ENCODE data around the gene LRATD1. TPM values are rescaled to one million over a fixed set of nuclear protein-coding genes. Genes with fewer than 3 reads are reported as not detected.
"Not testable (repeated sequence)": the region's sequence is repeated elsewhere in the genome, so short reads cannot be mapped to it uniquely, and the experiment has no call there.

LRATD1 gene
- total RNA-seq, 2 donors from 2014 or later = 3.1 to 10.5 TPM

DNA sequence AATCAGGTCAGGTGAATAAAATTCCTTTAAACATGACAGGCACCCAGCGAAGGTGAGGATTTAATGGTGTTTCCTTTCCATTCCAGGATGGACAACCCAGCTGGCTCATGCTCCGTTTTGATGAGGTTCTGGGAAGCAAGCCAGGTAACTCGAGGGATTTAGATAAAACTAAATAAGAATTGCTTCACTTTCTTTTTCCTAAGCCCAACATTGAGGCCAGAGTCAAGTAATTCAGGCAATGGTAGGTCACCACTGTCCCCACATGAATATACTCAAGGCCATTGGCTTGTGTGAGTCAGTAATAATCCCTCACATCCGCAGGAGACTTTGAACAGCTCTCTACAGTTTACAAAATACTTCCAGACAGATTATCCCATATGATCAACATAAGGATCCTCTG, 16.2 kb upstream of the LRATD1 start:
- no peaks in the 10 kb centered on the region for H3K27me3 ChIP-seq
- TF ChIP-seq, protein P1, sequence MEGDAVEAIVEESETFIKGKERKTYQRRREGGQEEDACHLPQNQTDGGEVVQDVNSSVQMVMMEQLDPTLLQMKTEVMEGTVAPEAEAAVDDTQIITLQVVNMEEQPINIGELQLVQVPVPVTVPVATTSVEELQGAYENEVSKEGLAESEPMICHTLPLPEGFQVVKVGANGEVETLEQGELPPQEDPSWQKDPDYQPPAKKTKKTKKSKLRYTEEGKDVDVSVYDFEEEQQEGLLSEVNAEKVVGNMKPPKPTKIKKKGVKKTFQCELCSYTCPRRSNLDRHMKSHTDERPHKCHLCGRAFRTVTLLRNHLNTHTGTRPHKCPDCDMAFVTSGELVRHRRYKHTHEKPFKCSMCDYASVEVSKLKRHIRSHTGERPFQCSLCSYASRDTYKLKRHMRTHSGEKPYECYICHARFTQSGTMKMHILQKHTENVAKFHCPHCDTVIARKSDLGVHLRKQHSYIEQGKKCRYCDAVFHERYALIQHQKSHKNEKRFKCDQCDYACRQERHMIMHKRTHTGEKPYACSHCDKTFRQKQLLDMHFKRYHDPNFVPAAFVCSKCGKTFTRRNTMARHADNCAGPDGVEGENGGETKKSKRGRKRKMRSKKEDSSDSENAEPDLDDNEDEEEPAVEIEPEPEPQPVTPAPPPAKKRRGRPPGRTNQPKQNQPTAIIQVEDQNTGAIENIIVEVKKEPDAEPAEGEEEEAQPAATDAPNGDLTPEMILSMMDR (IDR thresholded peaks at IDR 0.05) = no peak
- no peak for DNase-seq (ENCODE audit: low spot score)
- H3K27ac ChIP-seq = no peak overlapping the region
- no peaks in the 10 kb centered on the region for H3K4me1 ChIP-seq
- no peak overlapping the region for H3K4me3 ChIP-seq
- no peaks in the 10 kb centered on the region for H3K9me3 ChIP-seq
- no peaks in the 10 kb centered on the region for H3K36me3 ChIP-seq

DNA sequence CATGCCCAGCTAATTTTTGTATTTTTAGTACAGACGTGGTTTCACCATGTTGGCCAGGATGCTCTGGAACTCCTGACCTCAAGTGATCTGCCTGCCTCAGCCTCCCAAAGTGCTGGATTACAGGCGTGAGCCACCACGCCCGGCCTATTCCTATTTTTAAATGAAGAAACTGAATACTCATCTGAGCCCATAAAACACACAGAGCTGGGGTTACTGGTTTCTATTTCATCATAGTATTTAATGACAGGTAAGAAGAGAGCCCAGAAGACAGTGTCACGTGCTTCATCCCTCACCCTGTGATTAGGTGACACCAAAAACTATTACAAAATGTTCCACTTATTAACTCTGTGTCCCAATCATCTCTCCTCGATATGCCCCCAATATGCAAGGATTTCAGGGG, 15.6 kb upstream of the LRATD1 start:
- Histone ChIP-seq H3K4me3 (no peak overlapping the region), H3K36me3 (no peaks in the 10 kb centered on the region), H3K9me3 (no peaks in the 10 kb centered on the region), H3K4me1 (no peaks in the 10 kb centered on the region), H3K27ac (no peak overlapping the region), H3K27me3 (no peaks in the 10 kb centered on the region)
- no peak for DNase-seq (ENCODE audit: low spot score)
- TF ChIP-seq, protein P1 (IDR thresholded peaks at IDR 0.05) = no peak

- H3K9me3 ChIP-seq = no peaks in the 10 kb centered on the region
- DNase-seq (ENCODE audit: low spot score) = no peak
- no peaks in the 10 kb centered on the region for H3K27me3 ChIP-seq
- no peaks in the 10 kb centered on the region for H3K4me1 ChIP-seq
- TF ChIP-seq, protein P1 (IDR thresholded peaks at IDR 0.05) = no peak
- no peaks in the 10 kb centered on the region for H3K36me3 ChIP-seq
- H3K4me3 ChIP-seq = no peak overlapping the region
- H3K27ac ChIP-seq = no peak overlapping the region
Measured at GRCh38 chr2:14619441-14619840, 13.1 kb upstream of the LRATD1 start.

GRCh38 chr2:14621114-14621513, 11.4 kb upstream of the LRATD1 start:
- DNase-seq (ENCODE audit: low spot score) = no peak
- no peaks in the 10 kb centered on the region for H3K9me3 ChIP-seq
- H3K27me3 ChIP-seq = no peaks in the 10 kb centered on the region
- no peak overlapping the region for H3K27ac ChIP-seq
- no peaks in the 10 kb centered on the region for H3K36me3 ChIP-seq
- H3K4me1 ChIP-seq = no peaks in the 10 kb centered on the region
- no peak overlapping the region for H3K4me3 ChIP-seq
- TF ChIP-seq, protein P1 (IDR thresholded peaks at IDR 0.05) = no peak

DNA sequence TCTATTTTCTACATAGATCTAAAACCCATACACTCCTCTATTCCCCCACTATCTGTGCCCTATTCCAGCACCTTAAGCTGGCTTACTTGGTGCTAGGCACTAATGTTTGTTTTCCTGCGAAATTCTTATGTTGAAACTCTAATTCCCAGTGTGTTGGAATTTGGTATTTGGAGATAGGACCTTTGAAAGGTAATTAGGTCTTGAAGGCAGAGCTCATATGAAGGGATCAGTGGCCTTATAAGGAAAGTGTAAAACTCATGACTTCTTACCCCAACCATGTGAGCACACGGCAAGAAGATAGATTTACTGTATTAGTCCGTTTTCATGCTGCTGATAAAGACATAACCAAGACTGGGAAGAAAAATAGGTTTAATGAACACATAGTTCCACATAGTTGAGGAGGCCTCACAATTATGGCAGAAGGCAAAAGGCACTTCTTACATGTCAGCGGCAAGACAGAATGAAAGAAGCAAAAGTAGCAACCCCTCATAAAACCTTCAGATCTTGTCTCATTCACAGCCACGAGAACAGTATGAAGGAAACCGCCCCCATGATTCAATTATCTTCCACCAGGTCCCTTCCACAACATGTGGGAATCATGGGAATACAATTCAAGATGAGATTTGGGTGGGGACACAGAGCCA, 10.5 kb upstream of the LRATD1 start:
- TF ChIP-seq, protein P1 (IDR thresholded peaks at IDR 0.05) = no peak

DNA sequence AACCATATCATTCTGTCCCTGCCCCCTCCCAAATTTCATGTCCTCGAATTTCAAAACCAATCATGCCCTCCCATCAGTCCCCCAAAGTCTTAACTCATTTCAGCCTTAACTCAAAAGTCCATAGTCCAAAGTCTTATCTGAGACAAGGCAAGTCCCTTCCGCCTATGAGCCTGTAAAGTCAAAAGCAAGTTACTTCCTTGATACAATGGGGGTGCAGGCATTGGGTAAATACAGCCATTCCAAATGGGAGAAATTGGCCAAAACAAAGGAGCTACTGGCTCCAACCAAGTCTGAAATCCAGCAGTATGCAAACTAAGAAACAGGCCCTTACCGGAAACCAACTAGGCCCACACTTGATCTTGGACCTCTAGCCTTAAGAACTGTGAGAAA, 10.0 kb upstream of the LRATD1 start:
- not testable (repeated sequence) for H3K27me3 ChIP-seq, H3K4me3 ChIP-seq

More for the DNA sequence above, 10.5 kb upstream of the LRATD1 start:
- Histone ChIP-seq H3K9me3 (no peaks in the 10 kb centered on the region), H3K36me3 (no peaks in the 10 kb centered on the region), H3K4me3 (no peak overlapping the region), H3K4me1 (no peaks in the 10 kb centered on the region), H3K27ac (no peak overlapping the region), H3K27me3 (no peaks in the 10 kb centered on the region)
- no peak for DNase-seq (ENCODE audit: low spot score)

More for the DNA sequence above, 10.0 kb upstream of the LRATD1 start:
- not testable (repeated sequence) for H3K4me1 ChIP-seq; H3K9me3 ChIP-seq; H3K36me3 ChIP-seq; DNase-seq (ENCODE audit: low spot score); H3K27ac ChIP-seq
